Neuron (in vitro differentiated cells): ENCODE results near the gene TACR2.

ENCODE experiments used
- H2AFZ ChIP-seq: one replicate; pipeline ENCODE4 v1.6.1; 2013; ENCODE audit warnings: low read depth, mild to moderate bottlenecking, inconsistent platforms, low read length, moderate library complexity
- H3K27me3 ChIP-seq: one replicate; pipeline ENCODE4 v1.6.1; 2013; ENCODE audit warnings: low read length; ENCODE audit not compliant: insufficient read depth
- H3K36me3 ChIP-seq: one replicate; pipeline ENCODE4 v1.6.1; 2013; ENCODE audit warnings: low read length; ENCODE audit not compliant: insufficient read depth
- H3K4me1 ChIP-seq: one replicate; pipeline ENCODE4 v1.6.1; 2013; ENCODE audit warnings: low read length; ENCODE audit not compliant: insufficient read depth
- H3K4me3 ChIP-seq: 2 replicates; pipeline ENCODE4 v1.5.1; 2013; ENCODE audit warnings: mild to moderate bottlenecking, low read length, moderate library complexity
- H3K9me3 ChIP-seq: one replicate; pipeline ENCODE4 v1.6.1; 2013; ENCODE audit warnings: low read length

TACR2 gene

GRCh38 chr10:69398466-69398865, 18.3 kb downstream of the TACR2 start:
- Histone ChIP-seq H2AFZ (no peak overlapping the region), H3K4me1 (no peaks in the 10 kb centered on the region), H3K27me3 (no peaks in the 10 kb centered on the region), H3K9me3 (no peaks in the 10 kb centered on the region), H3K4me3 (no peak overlapping the region), H3K36me3 (peaks cover 15% of the 10 kb centered on the region)

- H3K9me3 ChIP-seq, result no peaks in the 10 kb centered on the region
- H3K4me1 ChIP-seq, result no peaks in the 10 kb centered on the region
- peaks cover 15% of the 10 kb centered on the region for H3K36me3 ChIP-seq
- H3K27me3 ChIP-seq, result no peaks in the 10 kb centered on the region
- no peak overlapping the region for H2AFZ ChIP-seq
- no peak overlapping the region for H3K4me3 ChIP-seq
Observed at GRCh38 chr10:69397972-69398371, 18.7 kb downstream of the TACR2 start.

DNA sequence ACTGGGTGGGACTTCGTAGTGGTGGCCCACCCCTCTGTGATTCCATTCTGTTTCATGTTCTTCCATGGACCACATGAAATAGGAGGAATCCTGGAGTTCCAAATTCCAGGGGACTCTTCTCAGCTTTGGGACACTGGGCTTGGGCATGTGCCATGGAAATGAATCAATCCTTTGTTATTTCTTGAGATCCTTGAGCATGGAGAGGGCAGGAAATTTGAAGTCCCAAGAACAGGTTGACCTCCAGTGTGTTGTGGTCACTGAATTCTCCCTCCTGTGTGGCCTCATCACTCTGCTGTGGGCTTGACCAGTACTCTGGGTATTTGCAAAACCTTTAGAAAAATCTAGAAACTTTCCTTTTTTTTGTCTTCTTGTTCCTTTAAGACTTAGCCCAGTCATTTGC, 22.7 kb downstream of the TACR2 start:
- Histone ChIP-seq H3K36me3 (peaks cover 4% of the 10 kb centered on the region), H3K4me3 (no peak overlapping the region), H3K4me1 (peaks cover 2% of the 10 kb centered on the region), H3K9me3 (no peaks in the 10 kb centered on the region), H2AFZ (no peak overlapping the region), H3K27me3 (no peaks in the 10 kb centered on the region)

DNA sequence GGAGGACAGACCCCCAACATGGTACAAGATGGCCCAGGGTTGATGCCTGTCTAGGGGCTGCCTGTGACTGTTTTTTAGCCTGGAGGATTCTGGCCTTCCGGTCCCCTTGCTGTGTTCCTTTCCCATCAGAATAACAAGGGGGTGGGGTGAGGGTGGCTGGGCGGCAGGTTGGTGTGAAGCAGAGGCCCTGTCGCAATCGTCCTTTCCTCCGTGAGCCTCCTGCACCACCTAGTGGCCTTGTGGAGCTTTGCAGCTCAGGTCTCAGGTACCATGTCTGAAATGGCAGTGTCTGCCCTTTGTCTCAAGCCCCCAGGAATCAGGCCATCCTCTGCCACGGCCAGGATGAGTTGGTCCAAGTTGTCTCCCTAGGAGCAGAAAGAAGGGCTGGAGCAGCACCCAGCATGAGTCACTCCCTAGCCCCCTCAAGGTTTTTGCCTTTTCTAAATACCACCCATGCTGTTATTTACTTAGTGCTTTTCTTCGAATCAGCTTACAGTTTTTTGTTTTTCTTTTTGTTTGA, 24.2 kb downstream of the TACR2 start:
- peaks cover 10% of the 10 kb centered on the region for H3K36me3 ChIP-seq
- H3K9me3 ChIP-seq, result no peaks in the 10 kb centered on the region
- H3K4me1 ChIP-seq, result peaks cover 2% of the 10 kb centered on the region
- no peak overlapping the region for H3K4me3 ChIP-seq
- no peak overlapping the region for H2AFZ ChIP-seq
- no peaks in the 10 kb centered on the region for H3K27me3 ChIP-seq

DNA sequence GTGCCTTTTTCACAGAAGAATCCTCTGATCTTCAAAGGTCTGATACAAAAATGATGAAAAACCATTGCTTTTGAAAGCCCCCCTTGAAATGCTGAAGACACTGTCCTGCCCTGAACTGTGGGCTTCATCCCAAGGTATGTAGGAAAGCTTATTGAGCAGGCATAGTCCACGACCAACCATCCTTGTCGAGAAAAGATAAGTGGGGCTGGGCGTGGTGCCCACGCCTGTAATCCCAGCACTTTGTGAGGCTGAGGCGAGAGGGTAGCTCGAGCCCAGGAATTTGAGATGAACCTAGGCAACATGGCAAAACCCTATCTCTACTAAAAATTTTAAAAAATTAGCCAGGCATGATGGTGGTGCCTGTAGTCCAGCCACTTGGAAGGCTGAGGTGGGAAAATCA, 25.6 kb downstream of the TACR2 start:
- H3K4me1 ChIP-seq, result peaks cover 2% of the 10 kb centered on the region
- peaks cover 14% of the 10 kb centered on the region for H3K36me3 ChIP-seq
- no peaks in the 10 kb centered on the region for H3K27me3 ChIP-seq
- no peaks in the 10 kb centered on the region for H3K9me3 ChIP-seq
- no peak overlapping the region for H2AFZ ChIP-seq
- no peak overlapping the region for H3K4me3 ChIP-seq

GRCh38 chr10:69389827-69390490, 26.8 kb downstream of the TACR2 start:
- no peak overlapping the region for H2AFZ ChIP-seq
- H3K4me3 ChIP-seq, result no peak overlapping the region
- no peaks in the 10 kb centered on the region for H3K9me3 ChIP-seq
- H3K36me3 ChIP-seq, result peaks cover 17% of the 10 kb centered on the region
- peaks cover 2% of the 10 kb centered on the region for H3K4me1 ChIP-seq
- no peaks in the 10 kb centered on the region for H3K27me3 ChIP-seq

GRCh38 chr10:69388488-69388887, 28.2 kb downstream of the TACR2 start:
- peaks cover 24% of the 10 kb centered on the region for H3K36me3 ChIP-seq
- H2AFZ ChIP-seq, result no peak overlapping the region
- H3K4me1 ChIP-seq, result peaks cover 2% of the 10 kb centered on the region

DNA sequence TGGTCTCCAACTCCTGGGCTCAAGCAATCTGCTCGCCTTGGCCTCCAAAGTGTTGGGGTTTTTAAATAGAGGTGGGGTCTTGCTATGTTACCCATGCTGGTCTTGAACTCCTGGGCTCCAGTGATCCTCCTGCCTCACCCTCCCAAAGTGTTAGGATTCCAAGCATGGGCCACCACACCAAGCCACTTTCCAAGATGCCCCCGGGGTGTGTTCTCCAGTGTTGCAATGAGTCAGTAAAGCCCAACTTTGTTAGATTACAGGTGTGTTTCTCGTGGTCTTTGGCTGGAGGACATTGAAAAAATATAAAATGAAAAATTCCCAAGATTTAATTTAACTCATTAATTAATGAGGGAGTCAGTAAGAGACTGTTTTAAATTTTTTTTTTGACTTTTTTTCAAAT, 29.2 kb downstream of the TACR2 start:
- Histone ChIP-seq H3K4me1 (peaks cover 2% of the 10 kb centered on the region), H3K36me3 (peaks cover 24% of the 10 kb centered on the region), H3K27me3 (no peaks in the 10 kb centered on the region), H2AFZ (no peak overlapping the region), H3K9me3 (no peaks in the 10 kb centered on the region), H3K4me3 (no peak overlapping the region)

More at GRCh38 chr10:69388488-69388887, 28.2 kb downstream of the TACR2 start:
- no peak overlapping the region for H3K4me3 ChIP-seq
- no peaks in the 10 kb centered on the region for H3K27me3 ChIP-seq
- no peaks in the 10 kb centered on the region for H3K9me3 ChIP-seq

DNA sequence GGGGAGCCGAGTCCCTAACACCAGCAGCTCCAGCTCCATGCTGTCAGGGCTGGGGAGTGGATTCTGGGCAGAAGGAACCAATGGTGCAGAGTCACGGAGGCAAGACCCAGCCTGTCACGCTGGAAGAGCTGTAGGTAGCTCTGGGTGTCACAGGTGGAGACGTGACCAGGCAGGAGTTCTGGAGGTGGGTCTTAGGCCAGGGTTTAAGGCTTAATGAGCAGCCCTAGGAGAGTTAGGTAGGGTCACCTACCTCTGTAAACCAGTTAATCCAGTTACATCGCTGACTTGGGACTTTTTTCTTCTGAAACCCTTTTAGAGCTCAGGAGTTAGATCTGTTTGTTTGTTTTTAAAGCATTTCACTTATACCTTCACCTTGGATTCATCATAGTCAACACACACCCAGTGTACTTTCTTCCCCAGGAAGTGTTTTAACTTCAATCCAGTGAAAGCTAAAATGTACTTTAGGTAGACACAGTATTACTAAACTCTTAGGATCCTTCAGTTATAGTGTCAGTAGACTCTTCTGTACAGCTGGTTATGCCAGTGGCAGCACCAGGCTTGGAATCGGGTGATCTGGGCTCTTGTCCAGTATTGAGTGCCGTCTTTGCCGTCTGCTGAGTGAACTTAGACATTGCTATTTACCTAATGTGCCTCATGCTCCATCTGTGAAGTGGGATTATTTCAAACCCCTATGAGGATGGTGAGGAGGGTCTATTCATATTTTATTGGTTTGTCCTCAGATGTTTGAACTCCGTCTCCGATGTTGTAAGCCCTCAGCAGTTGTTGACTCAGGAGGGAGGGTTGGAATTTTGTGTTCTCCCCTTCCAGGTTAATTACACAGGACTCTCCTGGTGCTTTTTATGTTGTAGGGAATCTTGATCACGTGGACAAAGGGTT, 31.0 kb downstream of the TACR2 start:
- Histone ChIP-seq H3K4me1 (no peaks in the 10 kb centered on the region), H2AFZ (no peak overlapping the region), H3K4me3 (no peak overlapping the region), H3K9me3 (no peaks in the 10 kb centered on the region), H3K27me3 (no peaks in the 10 kb centered on the region), H3K36me3 (peaks cover 24% of the 10 kb centered on the region)

- no peak overlapping the region for H2AFZ ChIP-seq
- H3K9me3 ChIP-seq, result no peaks in the 10 kb centered on the region
- H3K4me1 ChIP-seq, result no peaks in the 10 kb centered on the region
- no peak overlapping the region for H3K4me3 ChIP-seq
- peaks cover 31% of the 10 kb centered on the region for H3K36me3 ChIP-seq
- no peaks in the 10 kb centered on the region for H3K27me3 ChIP-seq
Observed at GRCh38 chr10:69384320-69384719, 32.4 kb downstream of the TACR2 start.

- no peaks in the 10 kb centered on the region for H3K27me3 ChIP-seq
- H3K36me3 ChIP-seq, result peaks cover 26% of the 10 kb centered on the region
- no peaks in the 10 kb centered on the region for H3K4me1 ChIP-seq
- H3K4me3 ChIP-seq, result no peak overlapping the region
- no peaks in the 10 kb centered on the region for H3K9me3 ChIP-seq
- no peak overlapping the region for H2AFZ ChIP-seq
Observed at GRCh38 chr10:69383558-69383957, 33.2 kb downstream of the TACR2 start.

DNA sequence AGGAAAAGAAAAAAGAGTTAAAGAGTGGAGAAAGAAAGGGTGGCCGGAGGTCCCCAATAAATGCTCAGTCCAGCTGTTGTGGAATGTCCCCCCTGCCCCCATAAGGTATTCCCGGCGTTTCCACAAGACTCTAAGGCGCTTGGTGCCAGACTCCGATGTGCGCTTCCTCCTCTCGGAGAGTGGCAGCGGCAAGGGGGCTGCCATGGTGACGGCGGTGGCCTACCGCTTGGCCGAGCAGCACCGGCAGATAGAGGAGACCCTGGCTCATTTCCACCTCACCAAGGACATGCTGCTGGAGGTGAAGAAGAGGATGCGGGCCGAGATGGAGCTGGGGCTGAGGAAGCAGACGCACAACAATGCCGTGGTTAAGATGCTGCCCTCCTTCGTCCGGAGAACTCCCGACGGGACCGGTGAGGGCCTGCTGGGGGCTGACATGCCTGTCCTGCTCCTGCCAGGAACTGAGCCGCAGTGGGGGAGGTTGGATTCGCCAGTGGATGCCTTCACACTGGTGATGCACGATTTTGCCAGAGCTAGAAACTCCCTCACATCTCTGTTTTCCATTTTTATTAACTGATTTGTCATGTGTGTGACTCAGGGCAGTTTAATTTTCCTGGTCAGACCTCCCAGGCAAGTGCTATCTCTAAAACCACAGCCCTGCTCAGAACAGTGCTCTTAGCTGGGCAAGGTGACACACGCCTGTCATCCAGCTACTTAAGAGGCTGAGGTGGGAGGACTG, 34.2 kb downstream of the TACR2 start:
- Histone ChIP-seq H2AFZ (no peak overlapping the region), H3K4me3 (no peak overlapping the region), H3K9me3 (no peaks in the 10 kb centered on the region), H3K36me3 (peaks cover 22% of the 10 kb centered on the region), H3K27me3 (no peaks in the 10 kb centered on the region), H3K4me1 (no peaks in the 10 kb centered on the region)

DNA sequence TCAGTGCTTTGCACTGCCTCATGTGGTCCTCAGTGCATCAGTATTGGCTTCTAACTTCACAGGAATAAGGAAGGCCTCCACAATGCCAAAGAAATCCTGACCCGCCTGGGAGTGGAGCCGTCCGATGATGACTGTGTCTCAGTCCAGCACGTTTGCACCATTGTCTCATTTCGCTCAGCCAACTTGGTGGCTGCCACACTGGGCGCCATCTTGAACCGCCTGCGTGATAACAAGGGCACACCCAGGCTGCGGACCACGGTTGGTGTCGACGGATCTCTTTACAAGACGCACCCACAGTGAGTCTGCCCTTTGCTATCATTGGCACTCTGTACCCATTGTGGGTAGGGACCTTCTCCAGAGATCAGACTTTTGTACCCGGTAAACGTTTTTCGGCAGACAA, 36.9 kb downstream of the TACR2 start:
- peaks cover 19% of the 10 kb centered on the region for H3K36me3 ChIP-seq
- no peaks in the 10 kb centered on the region for H3K27me3 ChIP-seq
- no peak overlapping the region for H2AFZ ChIP-seq
- no peaks in the 10 kb centered on the region for H3K9me3 ChIP-seq
- no peak overlapping the region for H3K4me3 ChIP-seq
- no peaks in the 10 kb centered on the region for H3K4me1 ChIP-seq
